ENCODE data around the gene NGEF.

DNA sequence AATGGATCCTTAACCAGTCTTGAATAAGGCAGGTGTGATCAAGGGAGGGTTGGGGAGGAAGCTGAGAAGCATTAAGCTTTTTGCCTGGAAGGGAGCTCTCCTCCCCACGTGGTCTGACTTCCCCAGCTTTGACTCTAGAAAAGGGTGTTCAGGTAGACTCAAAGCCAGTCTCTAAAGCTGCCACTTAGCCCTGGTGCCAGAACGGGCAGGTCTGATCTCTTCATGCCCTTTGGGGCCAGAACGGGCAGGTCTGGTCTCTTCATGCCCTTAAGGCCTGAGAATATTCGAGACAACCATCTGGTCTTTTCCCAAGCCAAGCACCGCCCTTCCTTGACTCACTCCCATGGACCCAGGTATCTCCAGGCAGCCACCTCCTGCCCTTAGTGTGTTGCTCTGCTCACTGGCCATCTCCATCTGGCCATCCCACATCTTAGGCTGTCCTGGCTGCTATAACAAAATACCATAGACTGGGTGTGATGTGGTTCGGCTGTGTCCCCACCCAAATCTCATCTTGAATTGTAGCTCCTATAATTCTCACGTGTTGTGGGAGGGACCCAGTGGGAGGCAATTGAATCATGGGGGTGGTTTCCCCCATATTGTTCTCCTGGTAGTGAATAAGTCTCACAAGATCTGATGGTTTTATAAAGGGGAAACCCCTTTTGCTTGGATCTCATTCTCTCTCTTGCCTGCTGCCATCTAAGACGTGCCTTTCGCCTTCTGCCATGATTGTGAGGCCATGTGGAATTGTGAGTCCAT is 83.6 kb downstream of the NGEF start:
- TF ChIP-seq SUZ12 (IDR thresholded peaks at IDR 0.05; ENCODE audit: extremely low read depth, insufficient read depth, insufficient read length) (no peak), YY1 (IDR thresholded peaks at IDR 0.05; ENCODE audit: insufficient read depth, insufficient read length) (no peak), ZNF274 (IDR thresholded peaks at IDR 0.05; ENCODE audit: low read depth, low read length) (no peak)
